Mesothelial cell of epicardium (in vitro differentiated cells): ENCODE results near the gene AQP5. TPM values are rescaled to one million over a fixed set of nuclear protein-coding genes. Genes with fewer than 3 reads are reported as not detected.

Experiments used
- DNase-seq, 2 experiments: peaks; one replicate each; pipeline ENCODE4 v3.0.0; 2021; ENCODE audit warnings: low spot score in 2 of 2; ENCODE audit not compliant: unreplicated experiment in 2 of 2
- H3K27ac Mint-ChIP-seq: 2 replicates; pipeline ENCODE4 v1.8.0; 2021; ENCODE audit warnings: mixed read lengths
- H3K27me3 Mint-ChIP-seq: 2 replicates; pipeline ENCODE4 v1.8.0; 2021; ENCODE audit warnings: low read depth, mixed read lengths
- H3K36me3 Mint-ChIP-seq: 2 replicates; pipeline ENCODE4 v1.8.0; 2021; ENCODE audit warnings: mixed read lengths
- H3K4me1 Mint-ChIP-seq: 2 replicates; pipeline ENCODE4 v1.8.0; 2021; ENCODE audit warnings: mixed read lengths
- H3K4me3 Mint-ChIP-seq: 2 replicates; pipeline ENCODE4 v1.8.0; 2021; ENCODE audit warnings: mild to moderate bottlenecking, moderate library complexity, mixed read lengths
- H3K9me3 Mint-ChIP-seq: 2 replicates; pipeline ENCODE4 v1.8.0; 2021; ENCODE audit warnings: mixed read lengths
- total RNA-seq: library from RNA; stranded (reverse); gene quantifications from 3 replicates; pipeline ENCODE4 v1.2.1, GENCODE V29; 2021
- TF ChIP-seq, protein P1 (sequence below): fragments of 200-600 bp; sonication (generic); IDR thresholded peaks from one replicate; pipeline ENCODE4 v1.5.0; 2021; ENCODE audit warnings: antibody characterized with exemption; ENCODE audit not compliant: unreplicated experiment

The AQP5 gene
- total RNA-seq, 1 donor from 2014 or later, result 0.16 TPM

DNA sequence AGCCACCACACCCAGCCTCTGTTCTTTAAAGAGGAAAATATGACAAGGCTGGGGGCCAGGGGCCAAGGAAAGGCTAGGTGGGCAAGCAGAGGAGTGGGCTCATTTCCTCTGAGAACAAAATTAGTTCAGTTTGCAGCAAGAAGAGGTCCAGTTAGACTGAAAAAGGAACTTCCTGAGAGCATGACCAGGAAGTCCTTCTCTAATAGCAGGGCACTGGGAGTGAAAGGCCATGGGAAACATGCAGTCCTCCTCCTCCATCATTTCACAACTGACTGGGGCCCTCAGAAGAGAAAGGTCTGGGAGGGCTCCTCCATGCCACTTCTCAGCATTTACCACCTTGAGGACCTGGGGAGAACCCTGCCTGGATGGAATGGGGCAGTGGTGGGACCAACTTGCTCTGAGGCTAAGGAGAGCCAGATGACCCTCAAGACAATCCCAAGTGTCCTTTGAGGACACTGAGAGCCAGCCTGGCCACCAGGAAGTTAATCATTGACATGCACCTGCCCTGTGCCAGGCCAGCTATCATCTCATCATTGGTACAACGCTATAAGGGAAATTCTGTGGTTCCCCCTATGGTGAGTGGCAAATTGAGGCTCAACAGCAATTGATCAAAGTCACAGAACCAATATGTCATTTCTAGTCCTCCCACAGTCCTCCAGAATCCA lies 9.1 kb upstream of the AQP5 start:
- H3K9me3 Mint-ChIP-seq, result no peaks in the 10 kb centered on the region
- TF ChIP-seq, protein P1, sequence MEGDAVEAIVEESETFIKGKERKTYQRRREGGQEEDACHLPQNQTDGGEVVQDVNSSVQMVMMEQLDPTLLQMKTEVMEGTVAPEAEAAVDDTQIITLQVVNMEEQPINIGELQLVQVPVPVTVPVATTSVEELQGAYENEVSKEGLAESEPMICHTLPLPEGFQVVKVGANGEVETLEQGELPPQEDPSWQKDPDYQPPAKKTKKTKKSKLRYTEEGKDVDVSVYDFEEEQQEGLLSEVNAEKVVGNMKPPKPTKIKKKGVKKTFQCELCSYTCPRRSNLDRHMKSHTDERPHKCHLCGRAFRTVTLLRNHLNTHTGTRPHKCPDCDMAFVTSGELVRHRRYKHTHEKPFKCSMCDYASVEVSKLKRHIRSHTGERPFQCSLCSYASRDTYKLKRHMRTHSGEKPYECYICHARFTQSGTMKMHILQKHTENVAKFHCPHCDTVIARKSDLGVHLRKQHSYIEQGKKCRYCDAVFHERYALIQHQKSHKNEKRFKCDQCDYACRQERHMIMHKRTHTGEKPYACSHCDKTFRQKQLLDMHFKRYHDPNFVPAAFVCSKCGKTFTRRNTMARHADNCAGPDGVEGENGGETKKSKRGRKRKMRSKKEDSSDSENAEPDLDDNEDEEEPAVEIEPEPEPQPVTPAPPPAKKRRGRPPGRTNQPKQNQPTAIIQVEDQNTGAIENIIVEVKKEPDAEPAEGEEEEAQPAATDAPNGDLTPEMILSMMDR, result no peak
- H3K27ac Mint-ChIP-seq, result no peak overlapping the region
- peaks cover 7% of the 10 kb centered on the region for H3K4me1 Mint-ChIP-seq
- H3K27me3 Mint-ChIP-seq, result peaks cover 32% of the 10 kb centered on the region
- H3K36me3 Mint-ChIP-seq, result no peaks in the 10 kb centered on the region
- no peak overlapping the region for H3K4me3 Mint-ChIP-seq
- no peak for DNase-seq

DNA sequence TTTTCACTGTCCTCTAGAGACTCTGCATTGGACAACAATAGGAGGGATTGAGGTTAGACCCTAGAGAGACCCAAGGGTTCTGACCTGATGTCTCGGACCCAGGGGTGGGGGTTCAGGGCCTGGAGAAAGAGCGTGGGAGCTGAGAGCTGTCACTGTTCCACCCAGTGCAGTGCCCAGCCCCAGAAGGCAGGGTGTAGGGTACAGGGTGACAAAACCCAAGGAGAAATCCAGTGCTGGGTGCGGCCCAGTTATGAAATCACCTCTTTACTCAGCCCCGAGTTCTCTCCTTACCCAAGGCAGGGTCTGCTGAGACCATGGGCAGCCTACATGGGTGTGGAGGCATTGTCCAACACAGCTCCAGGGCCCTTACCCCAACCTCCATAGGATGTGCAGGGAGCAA lies 8.5 kb upstream of the AQP5 start:
- Mint-ChIP-seq H3K4me3 (no peak overlapping the region), H3K9me3 (no peaks in the 10 kb centered on the region), H3K27me3 (peaks cover 38% of the 10 kb centered on the region), H3K36me3 (no peaks in the 10 kb centered on the region), H3K27ac (no peak overlapping the region), H3K4me1 (peaks cover 7% of the 10 kb centered on the region)
- no peak for DNase-seq
- TF ChIP-seq, protein P1, result no peak

DNA sequence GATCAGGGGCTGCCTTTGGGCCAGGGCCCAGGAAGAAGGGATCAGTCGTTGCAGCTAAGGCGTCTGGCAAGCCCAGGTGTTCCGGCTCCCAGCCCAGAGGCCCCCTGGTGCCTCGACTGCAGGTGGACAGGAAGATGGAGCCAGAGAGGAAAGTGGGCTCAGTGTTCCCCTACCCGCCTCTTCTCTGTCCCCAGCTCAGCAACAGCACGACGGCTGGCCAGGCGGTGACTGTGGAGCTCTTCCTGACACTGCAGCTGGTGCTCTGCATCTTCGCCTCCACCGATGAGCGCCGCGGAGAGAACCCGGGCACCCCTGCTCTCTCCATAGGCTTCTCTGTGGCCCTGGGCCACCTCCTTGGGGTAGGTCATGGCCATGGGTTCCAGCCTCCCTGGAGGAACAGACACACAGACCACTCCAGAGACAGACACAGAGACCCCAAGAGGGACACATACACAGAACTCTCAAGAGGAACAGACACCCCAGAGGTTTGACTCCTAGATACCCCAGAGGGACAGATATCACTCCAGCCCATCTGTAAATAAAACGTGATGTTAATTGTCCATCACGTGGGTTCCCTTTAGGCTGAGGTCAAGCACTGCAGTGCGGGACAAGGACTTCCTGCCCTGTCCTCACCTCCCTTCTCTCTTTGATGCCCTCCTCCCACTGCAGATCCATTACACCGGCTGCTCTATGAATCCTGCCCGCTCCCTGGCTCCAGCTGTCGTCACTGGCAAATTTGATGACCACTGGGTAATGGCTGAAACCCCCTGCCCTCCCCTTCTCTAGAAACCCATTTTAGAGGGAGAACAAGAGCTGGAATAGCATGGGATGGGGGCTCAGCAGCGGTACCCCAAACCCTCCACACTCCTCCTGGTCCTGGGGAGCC lies 7.5 kb upstream of the AQP5 start:
- no peak overlapping the region for H3K27ac Mint-ChIP-seq
- peaks cover 49% of the 10 kb centered on the region for H3K27me3 Mint-ChIP-seq
- TF ChIP-seq, protein P1, result no peak
- DNase-seq, result no peak
- no peak overlapping the region for H3K4me3 Mint-ChIP-seq
- H3K4me1 Mint-ChIP-seq, result peaks cover 7% of the 10 kb centered on the region
- H3K36me3 Mint-ChIP-seq, result no peaks in the 10 kb centered on the region
- no peaks in the 10 kb centered on the region for H3K9me3 Mint-ChIP-seq

DNA sequence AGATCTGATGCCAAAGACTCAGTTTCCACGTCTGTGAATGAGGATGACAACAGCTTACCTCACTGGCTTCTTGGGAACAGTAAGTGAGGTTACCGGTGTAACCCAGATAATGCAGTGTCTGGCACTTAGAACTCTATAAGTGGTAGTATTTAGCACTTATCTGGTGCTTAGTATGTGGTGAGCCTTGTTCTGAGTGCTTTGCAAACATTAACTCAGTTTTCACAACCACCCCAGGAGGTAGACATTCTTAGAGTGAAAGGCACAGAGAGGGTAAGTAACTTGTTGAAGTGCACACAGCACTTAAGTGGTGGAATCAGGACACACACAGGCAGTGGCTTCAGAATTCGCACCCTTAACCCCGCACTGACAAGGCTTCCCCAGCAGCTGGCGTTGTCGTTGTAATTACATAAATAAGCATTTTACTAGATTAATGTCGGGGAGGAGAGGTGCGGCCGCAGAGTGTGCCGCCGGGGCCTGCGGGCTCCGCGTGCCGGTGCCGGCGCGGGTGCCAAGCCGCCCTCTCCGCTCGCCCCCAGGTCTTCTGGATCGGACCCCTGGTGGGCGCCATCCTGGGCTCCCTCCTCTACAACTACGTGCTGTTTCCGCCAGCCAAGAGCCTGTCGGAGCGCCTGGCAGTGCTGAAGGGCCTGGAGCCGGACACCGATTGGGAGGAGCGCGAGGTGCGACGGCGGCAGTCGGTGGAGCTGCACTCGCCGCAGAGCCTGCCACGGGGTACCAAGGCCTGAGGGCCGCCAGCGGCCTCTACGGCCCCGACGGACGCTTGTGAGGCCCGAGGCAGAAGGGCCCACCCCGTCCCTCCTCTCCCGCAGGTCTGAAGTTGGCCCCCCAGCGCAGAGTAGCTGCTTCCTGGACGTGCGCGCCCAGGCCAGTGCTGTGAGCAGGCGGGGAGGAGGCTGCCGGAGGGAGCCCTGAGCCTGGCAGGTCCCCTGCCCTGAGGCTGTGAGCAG lies 6.5 kb upstream of the AQP5 start:
- TF ChIP-seq, protein P1, result no peak
- DNase-seq, result no peak
- no peak overlapping the region for H3K27ac Mint-ChIP-seq
- peaks cover 58% of the 10 kb centered on the region for H3K27me3 Mint-ChIP-seq
- no peaks in the 10 kb centered on the region for H3K36me3 Mint-ChIP-seq
- H3K4me3 Mint-ChIP-seq, result no peak overlapping the region
- peaks cover 10% of the 10 kb centered on the region for H3K4me1 Mint-ChIP-seq
- H3K9me3 Mint-ChIP-seq, result no peaks in the 10 kb centered on the region

DNA sequence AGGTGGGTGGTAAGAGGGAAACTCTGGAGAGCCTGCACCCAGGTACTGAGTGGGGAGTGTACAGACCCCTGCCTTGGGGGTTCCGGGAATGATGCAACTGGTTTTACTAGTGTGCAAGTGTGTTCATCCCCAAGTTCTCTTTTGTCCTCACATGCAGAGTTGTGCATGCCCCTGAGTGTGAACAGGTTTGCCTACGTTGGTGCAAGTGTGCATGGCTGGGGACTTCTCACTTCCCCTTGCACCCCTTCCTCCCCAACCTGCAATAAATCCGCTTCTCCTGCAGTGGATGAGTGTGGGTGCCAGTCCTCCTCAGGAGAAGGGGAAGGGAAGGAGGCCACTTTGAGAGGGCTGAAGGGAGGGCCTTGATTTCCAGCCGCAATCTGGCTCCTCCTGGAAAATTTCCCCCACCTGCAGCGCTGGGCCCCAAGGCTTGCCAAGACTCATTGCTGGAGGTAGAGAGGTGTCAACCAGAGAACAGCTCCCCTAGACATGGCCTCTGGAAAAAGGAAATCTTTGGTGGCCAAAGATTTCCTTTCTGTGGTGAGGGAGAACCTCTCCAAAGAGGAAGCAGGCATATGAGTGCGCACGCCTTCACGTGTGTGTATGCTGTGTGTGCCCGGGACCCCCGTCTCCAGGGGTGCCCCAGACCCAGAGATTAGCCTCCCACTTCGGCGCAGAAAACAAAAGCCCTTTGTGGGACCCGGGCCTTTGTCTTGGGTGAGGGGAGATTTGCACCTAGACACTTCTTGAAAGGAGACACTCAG lies 5.6 kb upstream of the AQP5 start:
- H3K9me3 Mint-ChIP-seq, result no peaks in the 10 kb centered on the region
- H3K27me3 Mint-ChIP-seq, result peaks cover 67% of the 10 kb centered on the region
- H3K27ac Mint-ChIP-seq, result no peak overlapping the region
- DNase-seq, result no peak
- H3K36me3 Mint-ChIP-seq, result no peaks in the 10 kb centered on the region
- TF ChIP-seq, protein P1, result no peak
- no peak overlapping the region for H3K4me3 Mint-ChIP-seq
- peaks cover 14% of the 10 kb centered on the region for H3K4me1 Mint-ChIP-seq
